Sigmoid colon (tissue), 4 donors: ENCODE results near the gene GATD1.

ENCODE experiments used
- CTCF ChIP-seq, 4 experiments: fragments of 450-650 bp in 3 of 4; fragments of 200-600 bp in 1 of 4; IDR thresholded peaks; one replicate each; pipeline ENCODE4 v1.5.1; 2016 to 2019; ENCODE audit warnings: antibody characterized with exemption in 4 of 4, mild to moderate bottlenecking in 3 of 4, moderate library complexity in 2 of 4
- POLR2AphosphoS5 ChIP-seq, 4 donors: sonication (generic); formaldehyde crosslinking; IDR thresholded peaks; one replicate each; pipeline ENCODE4 v1.6.1; 2017; ENCODE audit warnings: antibody characterized with exemption in 4 of 4

- TF ChIP-seq CTCF (IDR thresholded peaks at IDR 0.05) (no peak), POLR2AphosphoS5 (IDR thresholded peaks at IDR 0.05) (no peak)
Observed at GRCh38 chr11:782264-783174, 5.2 kb upstream of the GATD1 start.
